Upper lobe of left lung (tissue), 6 donors: ENCODE data around the gene MAPK12. TPM values are rescaled to one million over a fixed set of nuclear protein-coding genes. Genes with fewer than 3 reads are reported as not detected.

Source experiments
- ATAC-seq, 2 donors: fragments of 200-7000 bp; cut with Tn5 transposase; one replicate each; pipeline ENCODE4 v1.9.1; 2022; ENCODE audit warnings: mild to moderate bottlenecking in 2 of 2, moderate library complexity in 2 of 2; ENCODE audit not compliant: low FRiP score in 2 of 2
- DNase-seq, 2 donors: peaks; one replicate each; pipeline ENCODE4 v3.0.0-alpha.2; 2019 to 2020
- H3K27ac ChIP-seq, 4 donors: fragments of 200-600 bp; sonication (generic); one replicate each; pipeline ENCODE4 v1.5.1; 2016 to 2019
- H3K27me3 ChIP-seq, 4 donors: fragments of 200-600 bp; sonication (generic); one replicate each; pipeline ENCODE4 v1.5.1; 2017 to 2019
- H3K36me3 ChIP-seq, 4 donors: fragments of 200-600 bp; sonication (generic); one replicate each; pipeline ENCODE4 v1.5.1; 2016 to 2019
- H3K4me1 ChIP-seq, 4 donors: fragments of 200-600 bp; sonication (generic); one replicate each; pipeline ENCODE4 v1.5.1; 2018 to 2019
- H3K4me3 ChIP-seq, 4 donors: fragments of 200-600 bp; sonication (generic); one replicate each; pipeline ENCODE4 v1.5.1; 2017 to 2019; ENCODE audit warnings: mild to moderate bottlenecking in 2 of 4, moderate library complexity in 1 of 4
- H3K9me3 ChIP-seq, 4 donors: fragments of 200-600 bp; sonication (generic); one replicate each; pipeline ENCODE4 v1.5.1; 2018 to 2019
- CTCF ChIP-seq, 6 experiments: fragments of 450-650 bp in 4 of 6; fragments of 200-600 bp in 2 of 6; sonication (generic) in 2 of 6; IDR thresholded peaks; one replicate each; pipeline ENCODE4 v1.5.1; 2016 to 2019; ENCODE audit warnings: antibody characterized with exemption in 6 of 6
- EP300 ChIP-seq, 4 donors: sonication (generic); formaldehyde crosslinking; IDR thresholded peaks; one replicate each; pipeline ENCODE4 v1.5.1; 2017; ENCODE audit warnings: antibody characterized with exemption in 4 of 4, control low read depth in 2 of 4
- POLR2A ChIP-seq, 4 donors: fragments of 450-650 bp; IDR thresholded peaks; one replicate each; pipeline ENCODE4 v1.5.1; 2016 to 2017; ENCODE audit warnings: antibody characterized with exemption in 4 of 4, mild to moderate bottlenecking in 2 of 4
- POLR2AphosphoS5 ChIP-seq, 2 donors: sonication (generic); formaldehyde crosslinking; IDR thresholded peaks; one replicate each; pipeline ENCODE4 v1.5.1; 2017; ENCODE audit warnings: antibody characterized with exemption in 2 of 2
- WGBS, 2 donors: methylation state at CpG; one replicate each; pipeline ENCODE4 v1.1.5; 2017 to 2018; 5-methylcytosine and 5-hydroxymethylcytosine counted together
- total RNA-seq, 6 donors: library from RNA; depleted of rRNA in 4 of 6; stranded (reverse); fragments of >200 nt in 4 of 6; gene quantifications; one replicate each; pipeline versions ENCODE4 v1.1.0 to v1.2.1, GENCODE V29; 2016 to 2021
- donor health status: DM: no; HTN: no; CAD: no; lungs with moderate emphysema.
- donor health status: DM: no; HTN: yes; CAD: no; lungs with severe emphysema.

Gene MAPK12
- total RNA-seq, 6 donors from 2014 or later: 3.1 to 19.2 (median 10.1) TPM

- ATAC-seq: no peak
- Histone ChIP-seq H3K27me3 (no peaks in the 10 kb centered on the region), H3K4me1 (peaks cover 5 to 48% (median 20%) of the 10 kb centered on the region in 4 donors), H3K9me3 (no peaks in the 10 kb centered on the region), H3K27ac (peak overlapping the region in 1 of 4 donors; percentile 49), H3K4me3 (no peak overlapping the region), H3K36me3 (peaks cover 34 to 90% (median 79%) of the 10 kb centered on the region in 4 donors)
- no peak for DNase-seq
- 91 to 94% methylated on average over 18 to 34 of the region's 40 CpGs for WGBS, 2 donors
- TF ChIP-seq POLR2AphosphoS5 (IDR thresholded peaks at IDR 0.05) (no peak), POLR2A (IDR thresholded peaks at IDR 0.05) (no peak), CTCF (IDR thresholded peaks at IDR 0.05) (no peak), EP300 (IDR thresholded peaks at IDR 0.05) (no peak)
Measured at GRCh38 chr22:50286701-50287318, 25.3 kb upstream of the MAPK12 start.

- peak overlapping the region in 2 of 4 donors; percentile 42 to 49 for H3K27ac ChIP-seq
- no peak for TF ChIP-seq POLR2A (IDR thresholded peaks at IDR 0.05)
- TF ChIP-seq POLR2AphosphoS5 (IDR thresholded peaks at IDR 0.05): no peak
- no peak for TF ChIP-seq CTCF (IDR thresholded peaks at IDR 0.05)
- no peak for TF ChIP-seq EP300 (IDR thresholded peaks at IDR 0.05)
- 92 to 96% methylated on average over 8 to 21 of the region's 21 CpGs for WGBS, 2 donors
- H3K27me3 ChIP-seq: no peaks in the 10 kb centered on the region
- no peak for ATAC-seq
- no peak for DNase-seq
- peaks cover 36 to 95% (median 84%) of the 10 kb centered on the region in 4 donors for H3K36me3 ChIP-seq
- peaks cover 2 to 48% (median 19%) of the 10 kb centered on the region in 4 donors for H3K4me1 ChIP-seq
- no peak overlapping the region for H3K4me3 ChIP-seq
- H3K9me3 ChIP-seq: no peaks in the 10 kb centered on the region
Measured at GRCh38 chr22:50286275-50286674, 24.8 kb upstream of the MAPK12 start.

- H3K4me3 ChIP-seq: no peak overlapping the region
- peaks cover 42 to 95% (median 90%) of the 10 kb centered on the region in 4 donors for H3K36me3 ChIP-seq
- ATAC-seq (no peak), DNase-seq (no peak)
- H3K27ac ChIP-seq: peak overlapping the region in 2 of 4 donors; percentile 42 to 49
- peaks cover 2 to 45% (median 18%) of the 10 kb centered on the region in 4 donors for H3K4me1 ChIP-seq
- H3K9me3 ChIP-seq: no peaks in the 10 kb centered on the region
- no peaks in the 10 kb centered on the region for H3K27me3 ChIP-seq
- TF ChIP-seq EP300 (IDR thresholded peaks at IDR 0.05) (no peak), POLR2A (IDR thresholded peaks at IDR 0.05) (no peak), CTCF (IDR thresholded peaks at IDR 0.05) (no peak), POLR2AphosphoS5 (IDR thresholded peaks at IDR 0.05) (no peak)
- 95 to 98% methylated on average over 8 to 22 of the region's 34 CpGs for WGBS, 2 donors
Measured at GRCh38 chr22:50285568-50286229, 24.2 kb upstream of the MAPK12 start.

- no peak for DNase-seq
- no peaks in the 10 kb centered on the region for H3K27me3 ChIP-seq
- 76 to 81% methylated on average over 2 to 7 of the region's 13 CpGs for WGBS, 2 donors
- H3K36me3 ChIP-seq: peaks cover 39 to 97% (median 92%) of the 10 kb centered on the region in 4 donors
- H3K4me1 ChIP-seq: peaks cover 2 to 44% (median 19%) of the 10 kb centered on the region in 4 donors
- no peak for ATAC-seq
- H3K9me3 ChIP-seq: no peaks in the 10 kb centered on the region
- TF ChIP-seq EP300 (IDR thresholded peaks at IDR 0.05): no peak
- no peak for TF ChIP-seq POLR2A (IDR thresholded peaks at IDR 0.05)
- no peak for TF ChIP-seq POLR2AphosphoS5 (IDR thresholded peaks at IDR 0.05)
- TF ChIP-seq CTCF (IDR thresholded peaks at IDR 0.05): no peak
- H3K4me3 ChIP-seq: no peak overlapping the region
- H3K27ac ChIP-seq: peak overlapping the region in 2 of 4 donors; percentile 58 to 84
Measured at GRCh38 chr22:50284479-50284878, 23.0 kb upstream of the MAPK12 start.
